CD8-positive, alpha-beta memory T cell (primary cell): ENCODE results near the gene ONECUT3. TPM values are rescaled to one million over a fixed set of nuclear protein-coding genes. Genes with fewer than 3 reads are reported as not detected.

Experiments used
- CTCF ChIA-PET: fragments of 350-600 bp; sonication (Branson Sonifier 250); formaldehyde crosslinking; loops from one replicate; lab custom pipeline; 2021; ENCODE audit warnings: antibody characterized with exemption; lab: Charles Lee
- POLR2A ChIA-PET: fragments of 350-600 bp; sonication (Branson Sonifier 250); formaldehyde crosslinking; loops from one replicate; lab custom pipeline; 2021; ENCODE audit warnings: antibody characterized with exemption; lab: Charles Lee
- DNase-seq, 5 donors: peaks; one replicate each; pipeline versions ENCODE4 v3.0.0 to v3.0.0-alpha.2; 2020 to 2022; ENCODE audit warnings: mixed read lengths in 1 of 5
- H3K27ac ChIP-seq: one replicate; pipeline ENCODE4 v1.7.0; 2013; ENCODE audit warnings: low read depth, mild to moderate bottlenecking, low read length, moderate library complexity
- H3K27me3 ChIP-seq: 2 replicates; pipeline ENCODE4 v1.7.0; 2013; ENCODE audit warnings: low read length, mild to moderate bottlenecking; ENCODE audit not compliant: insufficient read depth, poor library complexity, severe bottlenecking
- H3K36me3 ChIP-seq: 2 replicates; pipeline ENCODE4 v1.7.0; 2013; ENCODE audit warnings: mild to moderate bottlenecking, low read length, moderate library complexity; ENCODE audit not compliant: insufficient read depth
- H3K4me1 ChIP-seq: 2 replicates; pipeline ENCODE4 v1.7.0; 2013; ENCODE audit warnings: mild to moderate bottlenecking, low read length, moderate library complexity; ENCODE audit not compliant: insufficient read depth
- H3K4me3 ChIP-seq: 2 replicates; pipeline ENCODE4 v1.7.0; 2013; ENCODE audit warnings: mild to moderate bottlenecking, low read length
- H3K9me3 ChIP-seq: 2 replicates; pipeline ENCODE4 v1.7.0; 2013; ENCODE audit warnings: mild to moderate bottlenecking, low read length
- H3K27ac Mint-ChIP-seq, 8 donors: one replicate each; pipeline ENCODE4 v1.8.0; 2020 to 2021; ENCODE audit warnings: mixed read lengths in 8 of 8, mild to moderate bottlenecking in 6 of 8, inconsistent platforms in 3 of 8, moderate library complexity in 3 of 8
- H3K27me3 Mint-ChIP-seq, 2 donors: one replicate each; pipeline ENCODE4 v1.8.0; 2020 to 2021; ENCODE audit warnings: mixed read lengths in 2 of 2, mild to moderate bottlenecking in 1 of 2, moderate library complexity in 1 of 2
- H3K36me3 Mint-ChIP-seq, 3 donors: one replicate each; pipeline ENCODE4 v1.8.0; 2020 to 2021; ENCODE audit warnings: mixed read lengths in 3 of 3, inconsistent platforms in 1 of 3, mild to moderate bottlenecking in 1 of 3
- H3K4me1 Mint-ChIP-seq, 3 donors: one replicate each; pipeline ENCODE4 v1.8.0; 2020 to 2021; ENCODE audit warnings: mixed read lengths in 3 of 3, inconsistent platforms in 1 of 3, mild to moderate bottlenecking in 1 of 3
- H3K4me3 Mint-ChIP-seq, 7 donors: one replicate each; pipeline ENCODE4 v1.8.0; 2020 to 2021; ENCODE audit warnings: mixed read lengths in 7 of 7, mild to moderate bottlenecking in 6 of 7, moderate library complexity in 4 of 7, inconsistent platforms in 2 of 7
- H3K9me3 Mint-ChIP-seq, 5 donors: one replicate each; pipeline ENCODE4 v1.8.0; 2020 to 2022; ENCODE audit warnings: mixed read lengths in 5 of 5, mild to moderate bottlenecking in 3 of 5, moderate library complexity in 2 of 5, inconsistent platforms in 1 of 5
- polyA plus RNA-seq: library from polyadenylated mRNA; unstranded; fragments of 300-500 nt; fragmentation: Illumina TruSeq; gene quantifications from one replicate; pipeline ENCODE4 v1.2.3, GENCODE V29; 2021
- total RNA-seq, 2 experiments: library from RNA; stranded (reverse); gene quantifications; one replicate each; pipeline ENCODE4 v1.2.3, GENCODE V29; 2021

Gene ONECUT3
- total and polyA plus RNA-seq, 3 experiments from 2014 or later: not detected

- peaks cover 53 to 73% of the 10 kb centered on the region in 2 donors for H3K27me3 Mint-ChIP-seq
- no peak overlapping the region for H3K4me3 Mint-ChIP-seq
- DNase-seq: no peak
- H3K27ac Mint-ChIP-seq: no peak overlapping the region
- Histone ChIP-seq H3K9me3 (peaks cover 9% of the 10 kb centered on the region), H3K4me1 (peaks cover 8% of the 10 kb centered on the region), H3K36me3 (no peaks in the 10 kb centered on the region), H3K27me3 (peaks cover 54% of the 10 kb centered on the region), H3K4me3 (no peak overlapping the region), H3K27ac (no peak overlapping the region)
- CTCF ChIA-PET: interaction anchor here (0.7 to 2.4 kb wide), 4 partner anchors 60 to 220 kb away, joined by 3 to 9 read pairs (median 4); no protein-coding TSS in a partner anchor
- peaks cover 0 to 2% (median 0%) of the 10 kb centered on the region in 3 donors for H3K36me3 Mint-ChIP-seq
- H3K4me1 Mint-ChIP-seq: no peaks in the 10 kb centered on the region
- peaks cover 5 to 13% (median 11%) of the 10 kb centered on the region in 5 donors for H3K9me3 Mint-ChIP-seq
- POLR2A ChIA-PET: no interaction called here
These were observed 12.8 kb downstream of the ONECUT3 start for GRCh38 chr19:1765904-1766799.

- Mint-ChIP-seq H3K27ac (no peak overlapping the region), H3K36me3 (peaks cover 0 to 2% (median 0%) of the 10 kb centered on the region in 3 donors), H3K4me3 (no peak overlapping the region), H3K9me3 (peaks cover 5 to 19% (median 13%) of the 10 kb centered on the region in 5 donors), H3K4me1 (no peaks in the 10 kb centered on the region), H3K27me3 (peaks cover 54 to 71% of the 10 kb centered on the region in 2 donors)
- ChIA-PET POLR2A (no interaction called here), CTCF (interaction anchor here (0.7 to 2.4 kb wide), 4 partner anchors 59 to 220 kb away, joined by 3 to 9 read pairs (median 4); no protein-coding TSS in a partner anchor)
- Histone ChIP-seq H3K27me3 (peaks cover 51% of the 10 kb centered on the region), H3K9me3 (peaks cover 11% of the 10 kb centered on the region), H3K36me3 (no peaks in the 10 kb centered on the region), H3K4me3 (no peak overlapping the region), H3K4me1 (peaks cover 8% of the 10 kb centered on the region), H3K27ac (peak overlapping the region; percentile 51)
- no peak for DNase-seq
These were observed 13.6 kb downstream of the ONECUT3 start for GRCh38 chr19:1766800-1767352.

- no peak overlapping the region for H3K4me3 ChIP-seq
- CTCF ChIA-PET: interaction anchor here (1.3 to 2.4 kb wide), 3 partner anchors 59 to 221 kb away, joined by 4 to 9 read pairs (median 4); no protein-coding TSS in a partner anchor
- peaks cover 51% of the 10 kb centered on the region for H3K27me3 ChIP-seq
These were observed 14.2 kb downstream of the ONECUT3 start for GRCh38 chr19:1767464-1767933.

DNA sequence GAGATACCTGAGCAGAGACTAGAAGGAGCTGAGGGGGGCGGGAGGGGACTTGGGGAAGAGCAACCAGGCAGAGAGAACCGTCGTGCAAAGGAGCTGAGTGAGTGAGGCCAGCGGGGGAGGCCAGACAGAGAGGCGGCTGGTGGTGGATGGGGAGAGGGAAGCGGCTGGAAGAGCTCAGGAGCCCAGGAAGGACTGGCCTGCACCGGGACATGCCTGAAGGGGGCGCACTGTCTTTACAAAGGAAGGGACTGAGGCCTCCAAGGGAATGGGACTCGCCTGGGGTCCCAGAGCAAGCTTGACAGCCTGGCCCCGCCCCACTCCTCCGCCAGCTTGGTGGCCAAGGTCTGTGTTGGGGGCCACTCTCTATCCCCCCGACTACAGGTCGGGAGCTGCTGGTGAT is 14.9 kb downstream of the ONECUT3 start:
- Histone ChIP-seq H3K4me1 (peaks cover 8% of the 10 kb centered on the region), H3K9me3 (peaks cover 11% of the 10 kb centered on the region), H3K27me3 (peaks cover 51% of the 10 kb centered on the region), H3K4me3 (no peak overlapping the region), H3K36me3 (no peaks in the 10 kb centered on the region), H3K27ac (no peak overlapping the region)
- peaks cover 5 to 21% (median 13%) of the 10 kb centered on the region in 5 donors for H3K9me3 Mint-ChIP-seq
- H3K36me3 Mint-ChIP-seq: peaks cover 0 to 2% (median 0%) of the 10 kb centered on the region in 3 donors
- no peaks in the 10 kb centered on the region for H3K4me1 Mint-ChIP-seq
- H3K4me3 Mint-ChIP-seq: no peak overlapping the region
- CTCF ChIA-PET: interaction anchor here (0.8 to 1.0 kb wide), 2 partner anchors 13 to 222 kb away, joined by 3 to 4 read pairs; no protein-coding TSS in a partner anchor
- POLR2A ChIA-PET: no interaction called here
- DNase-seq: no peak
- peak overlapping the region in 1 of 8 donors; percentile 50 for H3K27ac Mint-ChIP-seq
- peaks cover 60 to 76% of the 10 kb centered on the region in 2 donors for H3K27me3 Mint-ChIP-seq

More at GRCh38 chr19:1767464-1767933, 14.2 kb downstream of the ONECUT3 start:
- POLR2A ChIA-PET: no interaction called here
- Mint-ChIP-seq H3K4me3 (no peak overlapping the region), H3K4me1 (no peaks in the 10 kb centered on the region), H3K36me3 (peaks cover 0 to 2% (median 0%) of the 10 kb centered on the region in 3 donors), H3K9me3 (peaks cover 5 to 21% (median 13%) of the 10 kb centered on the region in 5 donors), H3K27me3 (peaks cover 57 to 74% of the 10 kb centered on the region in 2 donors), H3K27ac (no peak overlapping the region)
- Histone ChIP-seq H3K27ac (peak overlapping the region; percentile 51), H3K36me3 (no peaks in the 10 kb centered on the region), H3K4me1 (peaks cover 8% of the 10 kb centered on the region), H3K9me3 (peaks cover 11% of the 10 kb centered on the region)
- peak; percentile 45 to 73 (median 47) for DNase-seq

DNA sequence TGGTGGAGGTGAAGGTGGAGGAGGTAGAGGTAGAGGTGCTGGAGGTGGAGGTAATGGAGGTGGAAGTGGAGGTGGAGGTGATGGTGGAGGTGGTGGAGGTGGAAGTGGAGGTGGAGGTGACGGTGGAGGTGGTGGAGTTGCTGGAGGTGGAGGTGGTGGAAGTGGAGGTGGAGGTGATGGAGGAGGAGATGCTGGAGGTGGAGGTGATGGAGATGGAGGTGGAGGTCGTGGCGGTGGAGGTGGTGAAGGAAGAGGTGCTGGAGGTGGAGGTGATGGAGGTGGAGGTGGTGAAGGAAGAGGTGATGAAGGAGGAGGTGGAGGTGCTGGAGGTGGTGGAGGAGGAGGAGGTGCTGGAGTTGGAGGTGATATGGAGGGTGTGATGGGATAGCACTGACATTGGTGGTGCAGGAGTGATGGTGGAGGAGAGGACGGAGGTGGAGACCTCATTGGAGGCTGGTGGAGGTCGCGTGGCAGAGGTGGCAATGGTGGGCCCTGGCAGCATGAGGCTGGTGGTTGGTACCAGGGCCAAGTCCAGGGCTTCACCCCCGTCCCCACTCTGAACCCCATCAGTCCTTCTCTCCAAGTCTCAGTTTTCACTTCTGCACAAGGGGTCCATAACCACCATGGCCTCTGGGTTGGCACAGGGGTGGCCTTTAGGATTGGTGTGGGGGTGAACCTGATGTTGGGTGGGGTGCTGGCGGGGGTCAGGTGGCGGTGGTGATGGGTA is 15.8 kb downstream of the ONECUT3 start:
- Mint-ChIP-seq H3K27me3 (peaks cover 57 to 75% of the 10 kb centered on the region in 2 donors), H3K36me3 (peaks cover 0 to 2% (median 0%) of the 10 kb centered on the region in 3 donors), H3K9me3 (peaks cover 5 to 21% (median 13%) of the 10 kb centered on the region in 5 donors), H3K4me3 (no peak overlapping the region), H3K4me1 (no peaks in the 10 kb centered on the region), H3K27ac (no peak overlapping the region)
- ChIA-PET CTCF (interaction anchor here (0.8 to 1.4 kb wide), 3 partner anchors 14 to 223 kb away, joined by 3 to 4 read pairs (median 3); no protein-coding TSS in a partner anchor), POLR2A (no interaction called here)
- peaks cover 11% of the 10 kb centered on the region for H3K9me3 ChIP-seq
- H3K27ac ChIP-seq: no peak overlapping the region
- no peak overlapping the region for H3K4me3 ChIP-seq
- H3K27me3 ChIP-seq: peaks cover 50% of the 10 kb centered on the region
- no peaks in the 10 kb centered on the region for H3K36me3 ChIP-seq
- peaks cover 8% of the 10 kb centered on the region for H3K4me1 ChIP-seq
- no peak for DNase-seq

DNA sequence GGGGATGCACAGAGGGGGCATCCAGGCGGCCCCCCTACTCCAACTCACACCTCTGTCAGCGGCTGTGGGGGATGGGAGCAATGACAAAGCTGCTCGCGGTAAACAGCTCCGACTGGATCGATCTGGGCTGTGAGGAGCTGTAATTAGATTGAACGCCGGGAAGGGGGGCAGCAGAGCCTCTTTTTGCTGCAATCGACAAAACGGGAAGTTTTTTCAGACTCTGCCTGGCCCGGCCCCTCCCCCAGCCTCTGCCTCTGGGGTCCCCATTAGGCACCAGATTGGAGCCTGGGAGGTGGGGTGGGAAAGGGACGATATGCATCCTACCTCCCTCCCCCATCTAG is 16.3 kb downstream of the ONECUT3 start:
- peaks cover 5 to 21% (median 13%) of the 10 kb centered on the region in 5 donors for H3K9me3 Mint-ChIP-seq
- ChIA-PET CTCF (interaction anchor here (1.3 to 1.4 kb wide), 3 partner anchors 9 to 56 kb away, joined by 3 to 4 read pairs (median 4); no protein-coding TSS in a partner anchor), POLR2A (no interaction called here)
- no peak for DNase-seq
- H3K36me3 ChIP-seq: no peaks in the 10 kb centered on the region
- peaks cover 0 to 2% (median 0%) of the 10 kb centered on the region in 3 donors for H3K36me3 Mint-ChIP-seq
- peaks cover 60 to 77% of the 10 kb centered on the region in 2 donors for H3K27me3 Mint-ChIP-seq
- H3K4me1 Mint-ChIP-seq: no peaks in the 10 kb centered on the region
- H3K4me3 Mint-ChIP-seq: no peak overlapping the region
- no peak overlapping the region for H3K27ac Mint-ChIP-seq
- H3K9me3 ChIP-seq: peaks cover 11% of the 10 kb centered on the region
- no peak overlapping the region for H3K27ac ChIP-seq
- peaks cover 51% of the 10 kb centered on the region for H3K27me3 ChIP-seq
- no peak overlapping the region for H3K4me3 ChIP-seq
- peaks cover 8% of the 10 kb centered on the region for H3K4me1 ChIP-seq

- peaks cover 8% of the 10 kb centered on the region for H3K4me1 ChIP-seq
- H3K9me3 ChIP-seq: peaks cover 11% of the 10 kb centered on the region
- ChIA-PET POLR2A (no interaction called here), CTCF (interaction anchor here (0.8 to 2.5 kb wide), 6 partner anchors 10 to 225 kb away, joined by 4 to 7 read pairs (median 4); no protein-coding TSS in a partner anchor)
- H3K36me3 Mint-ChIP-seq: peaks cover 0 to 2% (median 0%) of the 10 kb centered on the region in 3 donors
- no peak overlapping the region for H3K27ac Mint-ChIP-seq
- peaks cover 48 to 67% of the 10 kb centered on the region in 2 donors for H3K27me3 Mint-ChIP-seq
- DNase-seq: no peak
- no peak overlapping the region for H3K4me3 Mint-ChIP-seq
- no peak overlapping the region for H3K4me3 ChIP-seq
- H3K27ac ChIP-seq: no peak overlapping the region
- H3K27me3 ChIP-seq: peaks cover 53% of the 10 kb centered on the region
- no peaks in the 10 kb centered on the region for H3K4me1 Mint-ChIP-seq
- H3K36me3 ChIP-seq: no peaks in the 10 kb centered on the region
- peaks cover 5 to 21% (median 13%) of the 10 kb centered on the region in 5 donors for H3K9me3 Mint-ChIP-seq
These were observed 17.7 kb downstream of the ONECUT3 start for GRCh38 chr19:1770866-1771576.
